Measurements from ENCODE around the gene ARG2. TPM values are rescaled to one million over a fixed set of nuclear protein-coding genes. Genes with fewer than 3 reads are reported as not detected.
"Not testable (repeated sequence)": the region's sequence is repeated elsewhere in the genome, so short reads cannot be mapped to it uniquely, and the experiment has no call there.

The ARG2 gene
- total RNA-seq, 1 experiment from 2014 or later, result 8.6 TPM

DNA sequence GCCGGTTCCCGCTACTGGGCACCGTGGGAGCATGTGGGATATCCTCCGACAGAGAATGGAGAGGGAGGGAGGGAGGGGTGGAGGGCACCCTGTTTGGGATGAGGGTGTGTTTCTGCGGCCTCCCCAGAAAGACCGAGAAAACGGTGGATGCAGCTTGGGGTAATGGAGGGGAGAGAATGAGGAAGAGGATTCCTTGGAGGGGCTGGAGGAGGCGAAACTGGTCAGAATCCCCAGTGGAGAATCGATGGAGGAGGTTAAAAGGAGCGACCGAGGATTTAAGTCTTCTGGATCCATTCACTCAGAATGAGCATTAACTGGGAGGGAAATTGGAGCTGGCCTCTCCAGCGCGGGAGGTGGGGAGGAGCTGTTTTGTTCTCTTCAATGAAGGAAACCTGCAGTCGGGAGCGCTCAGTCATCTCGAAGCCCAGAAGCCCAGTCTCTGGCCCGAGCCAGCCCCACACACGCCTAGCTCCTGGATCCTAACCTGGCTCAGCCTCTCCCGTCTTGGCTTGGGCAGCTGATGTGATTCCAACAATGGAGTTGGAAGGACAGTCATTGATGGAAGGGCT, 581 bp downstream of the ARG2 start:
- intact Hi-C loops (cut with micrococcal nuclease; ENCODE audit: unreplicated experiment), result no loop called here
- BruUV-seq (replicated peaks), result TSS peak; percentile 55
- TF ChIP-seq EZH2 (IDR thresholded peaks at IDR 0.05; ENCODE audit: low read depth), result no peak
- TF ChIP-seq, protein P1, sequence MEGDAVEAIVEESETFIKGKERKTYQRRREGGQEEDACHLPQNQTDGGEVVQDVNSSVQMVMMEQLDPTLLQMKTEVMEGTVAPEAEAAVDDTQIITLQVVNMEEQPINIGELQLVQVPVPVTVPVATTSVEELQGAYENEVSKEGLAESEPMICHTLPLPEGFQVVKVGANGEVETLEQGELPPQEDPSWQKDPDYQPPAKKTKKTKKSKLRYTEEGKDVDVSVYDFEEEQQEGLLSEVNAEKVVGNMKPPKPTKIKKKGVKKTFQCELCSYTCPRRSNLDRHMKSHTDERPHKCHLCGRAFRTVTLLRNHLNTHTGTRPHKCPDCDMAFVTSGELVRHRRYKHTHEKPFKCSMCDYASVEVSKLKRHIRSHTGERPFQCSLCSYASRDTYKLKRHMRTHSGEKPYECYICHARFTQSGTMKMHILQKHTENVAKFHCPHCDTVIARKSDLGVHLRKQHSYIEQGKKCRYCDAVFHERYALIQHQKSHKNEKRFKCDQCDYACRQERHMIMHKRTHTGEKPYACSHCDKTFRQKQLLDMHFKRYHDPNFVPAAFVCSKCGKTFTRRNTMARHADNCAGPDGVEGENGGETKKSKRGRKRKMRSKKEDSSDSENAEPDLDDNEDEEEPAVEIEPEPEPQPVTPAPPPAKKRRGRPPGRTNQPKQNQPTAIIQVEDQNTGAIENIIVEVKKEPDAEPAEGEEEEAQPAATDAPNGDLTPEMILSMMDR (conservative IDR thresholded peaks at IDR 0.05), result no peak
- Histone ChIP-seq H3K9me2 (ENCODE audit: insufficient read depth) (no peaks in the 10 kb centered on the region), H3F3A (ENCODE audit: insufficient read depth, low read depth) (peaks cover 14% of the 10 kb centered on the region; the same call in 1 of the 2 replicates), H3K4me2 (peak overlapping the region; percentile 89), H3K9me3 (ENCODE audit: insufficient read depth, low read depth) (no peaks in the 10 kb centered on the region), H3K79me2 (ENCODE audit: low read depth) (no peaks in the 10 kb centered on the region), H3K27ac (no peak overlapping the region), H3K36me3 (ENCODE audit: low read depth) (no peaks in the 10 kb centered on the region), H3K27me3 (ENCODE audit: insufficient read depth, low read depth) (no peaks in the 10 kb centered on the region), H3K4me1 (replicated peaks; ENCODE audit: insufficient read depth) (peaks cover 27% of the 10 kb centered on the region), H2AFZ (peak overlapping the region; percentile 96), H4K20me1 (ENCODE audit: insufficient read depth) (no peaks in the 10 kb centered on the region), H3K4me3 (peak overlapping the region; percentile 73)
- DNase-seq, result peak in 1 of 2 experiments; percentile 20
- POLR2A ChIA-PET (ENCODE audit: unreplicated experiment), result interaction anchor here (0.6 kb wide), 1 partner anchor 20 kb away, joined by 3 read pairs; the partner anchor contains the start of gene PIGH
- CTCF ChIA-PET, result interaction anchor here (1.0 to 3.1 kb wide), 4 partner anchors 20 to 84 kb away, joined by 3 to 16 read pairs (median 4); partner anchors contain the start of genes PIGH and RDH11

DNA sequence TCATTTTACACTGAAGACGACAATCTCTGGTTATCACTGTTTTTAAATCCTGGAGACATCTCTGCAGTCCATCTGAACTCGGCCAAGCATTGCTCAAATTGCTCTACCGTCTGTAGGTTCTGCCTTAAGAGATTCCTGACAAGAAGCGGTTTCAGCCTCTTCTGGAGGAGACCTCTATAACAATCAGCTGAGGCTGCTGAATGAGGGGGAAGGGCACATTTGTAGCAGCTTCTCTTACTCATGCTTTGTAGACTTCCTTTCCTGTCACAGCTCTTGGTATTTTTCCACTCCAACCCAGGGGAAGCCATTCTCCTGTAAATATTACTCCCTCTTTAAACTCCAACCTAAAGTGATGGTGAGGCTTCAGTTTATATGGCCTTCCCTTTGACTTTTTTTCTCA, 3.0 kb downstream of the ARG2 start:
- Histone ChIP-seq H4K20me1 (ENCODE audit: insufficient read depth) (no peaks in the 10 kb centered on the region; the same call in 1 of the 2 replicates), H3F3A (ENCODE audit: insufficient read depth, low read depth) (peaks cover 14% of the 10 kb centered on the region; the same call in 1 of the 2 replicates), H3K79me2 (ENCODE audit: low read depth) (no peaks in the 10 kb centered on the region), H3K36me3 (ENCODE audit: low read depth) (no peaks in the 10 kb centered on the region), H3K27me3 (ENCODE audit: insufficient read depth, low read depth) (no peaks in the 10 kb centered on the region), H3K4me3 (peak overlapping the region; percentile 29; the same call in 1 of the 2 replicates), H3K4me2 (peak overlapping the region; percentile 70), H2AFZ (peak overlapping the region; percentile 45; the same call in 1 of the 2 replicates), H3K9me2 (ENCODE audit: insufficient read depth) (no peaks in the 10 kb centered on the region), H3K9me3 (ENCODE audit: insufficient read depth, low read depth) (no peaks in the 10 kb centered on the region), H3K4me1 (replicated peaks; ENCODE audit: insufficient read depth) (peaks cover 27% of the 10 kb centered on the region), H3K27ac (peak overlapping the region; percentile 80)
- no peak for TF ChIP-seq EZH2 (IDR thresholded peaks at IDR 0.05; ENCODE audit: low read depth)
- intact Hi-C loops (cut with micrococcal nuclease; ENCODE audit: unreplicated experiment), result no loop called here
- CTCF ChIA-PET, result interaction anchor here (0.9 kb wide), 1 partner anchor 82 kb away, joined by 4 read pairs; no protein-coding TSS in a partner anchor
- DNase-seq, result peak in 1 of 2 experiments; percentile 49
- no TSS peak for BruUV-seq (replicated peaks)
- POLR2A ChIA-PET (ENCODE audit: unreplicated experiment), result no interaction called here

DNA sequence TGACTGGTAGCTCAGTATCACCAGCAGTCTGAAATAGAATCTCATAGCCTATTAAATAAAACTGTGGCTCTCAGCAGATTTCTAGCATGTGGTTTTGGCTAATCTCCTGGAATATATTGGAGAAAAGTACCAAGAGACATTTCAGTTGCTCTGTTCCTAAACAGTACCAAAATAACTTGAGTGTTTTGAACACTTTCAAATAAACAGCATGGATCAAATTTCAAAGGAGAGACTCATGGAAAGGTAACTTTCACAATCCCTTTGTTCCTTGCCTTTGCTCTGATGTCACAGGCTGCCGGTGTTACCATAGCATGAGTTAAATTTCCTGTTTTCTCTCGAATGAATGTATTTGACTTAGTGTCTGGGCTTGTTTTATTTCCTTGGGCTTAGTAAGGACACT, 3.4 kb downstream of the ARG2 start:
- intact Hi-C loops (cut with micrococcal nuclease; ENCODE audit: unreplicated experiment), result no loop called here
- peak overlapping the region; percentile 29; the same call in 1 of the 2 replicates for H3K4me3 ChIP-seq
- POLR2A ChIA-PET (ENCODE audit: unreplicated experiment), result no interaction called here

DNA sequence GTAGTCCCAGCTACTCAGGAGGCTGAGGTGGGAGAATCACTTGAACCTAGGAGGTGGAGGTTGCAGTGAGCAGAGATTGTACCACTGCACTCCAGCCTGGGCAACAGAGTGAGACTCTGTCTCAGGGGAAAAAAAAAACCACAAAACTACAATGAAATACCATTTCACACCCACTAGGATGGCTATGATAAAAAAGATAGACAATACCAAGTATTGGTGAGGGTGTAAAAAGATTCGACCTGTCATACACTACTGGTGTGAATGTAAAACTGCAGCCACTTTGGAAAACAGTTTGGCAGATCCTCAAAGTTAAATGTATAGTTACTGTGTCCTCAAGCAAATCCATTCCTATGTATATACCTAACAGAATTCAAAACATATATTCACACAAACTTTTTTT, 6.4 kb downstream of the ARG2 start:
- H3K79me2 ChIP-seq (ENCODE audit: low read depth); H3K27ac ChIP-seq; BruUV-seq (replicated peaks); H3K36me3 ChIP-seq (ENCODE audit: low read depth); H3K9me3 ChIP-seq (ENCODE audit: insufficient read depth, low read depth); DNase-seq; H3K9me2 ChIP-seq (ENCODE audit: insufficient read depth); H3K4me3 ChIP-seq; H4K20me1 ChIP-seq (ENCODE audit: insufficient read depth); H2AFZ ChIP-seq; intact Hi-C loops (cut with micrococcal nuclease; ENCODE audit: unreplicated experiment); H3K4me2 ChIP-seq; H3K27me3 ChIP-seq (ENCODE audit: insufficient read depth, low read depth); POLR2A ChIA-PET (ENCODE audit: unreplicated experiment); H3F3A ChIP-seq (ENCODE audit: insufficient read depth, low read depth): not testable (repeated sequence)
- H3K4me1 ChIP-seq (replicated peaks; ENCODE audit: insufficient read depth), result peaks cover 21% of the 10 kb centered on the region
- CTCF ChIA-PET, result interaction anchor here (0.7 kb wide), 1 partner anchor 78 kb away, joined by 4 read pairs; no protein-coding TSS in a partner anchor

More for the DNA sequence above, 3.4 kb downstream of the ARG2 start:
- peak overlapping the region; percentile 80 for H3K27ac ChIP-seq
- no TSS peak for BruUV-seq (replicated peaks)
- peaks cover 27% of the 10 kb centered on the region for H3K4me1 ChIP-seq (replicated peaks; ENCODE audit: insufficient read depth)
- H3K27me3 ChIP-seq (ENCODE audit: insufficient read depth, low read depth), result no peaks in the 10 kb centered on the region
- no peaks in the 10 kb centered on the region; the same call in 1 of the 2 replicates for H4K20me1 ChIP-seq (ENCODE audit: insufficient read depth)
- TF ChIP-seq, protein P1 (conservative IDR thresholded peaks at IDR 0.05), result no peak
- TF ChIP-seq EZH2 (IDR thresholded peaks at IDR 0.05; ENCODE audit: low read depth), result no peak
- H3K9me2 ChIP-seq (ENCODE audit: insufficient read depth), result no peaks in the 10 kb centered on the region
- CTCF ChIA-PET, result interaction anchor here (0.9 kb wide), 1 partner anchor 81 kb away, joined by 4 read pairs; no protein-coding TSS in a partner anchor
- peak overlapping the region; percentile 45; the same call in 1 of the 2 replicates for H2AFZ ChIP-seq
- no peaks in the 10 kb centered on the region for H3K79me2 ChIP-seq (ENCODE audit: low read depth)
- H3K36me3 ChIP-seq (ENCODE audit: low read depth), result no peaks in the 10 kb centered on the region
- no peaks in the 10 kb centered on the region for H3K9me3 ChIP-seq (ENCODE audit: insufficient read depth, low read depth)
- peak overlapping the region; percentile 70 for H3K4me2 ChIP-seq
- DNase-seq, result peak in 1 of 2 experiments; percentile 70
- peaks cover 14% of the 10 kb centered on the region; the same call in 1 of the 2 replicates for H3F3A ChIP-seq (ENCODE audit: insufficient read depth, low read depth)
